ES-I3 (cell line): ENCODE results near the gene CDC42.
"Not testable (repeated sequence)": the region's sequence is repeated elsewhere in the genome, so short reads cannot be mapped to it uniquely, and the experiment has no call there.

ENCODE experiments used
- H3K36me3 ChIP-seq: 2 replicates; pipeline ENCODE4 v1.6.1; 2013; ENCODE audit warnings: mild to moderate bottlenecking, low read length, control low read depth, moderate library complexity; ENCODE audit not compliant: insufficient read depth
- H3K4me1 ChIP-seq: 2 replicates; pipeline ENCODE4 v1.6.1; 2013; ENCODE audit warnings: mild to moderate bottlenecking, control low read depth, low read length; ENCODE audit not compliant: insufficient read depth
- H3K9ac ChIP-seq: 2 replicates; pipeline ENCODE4 v1.6.1; 2013; ENCODE audit warnings: low read depth, mild to moderate bottlenecking, low read length, moderate library complexity
- H3K9me3 ChIP-seq: 2 replicates; pipeline ENCODE4 v1.6.1; 2013; ENCODE audit warnings: mild to moderate bottlenecking, low read length, moderate library complexity; ENCODE audit not compliant: control insufficient read depth, insufficient read depth

The CDC42 gene

GRCh38 chr1:22075718-22076117 is 23.2 kb downstream of the CDC42 start:
- no peak overlapping the region for H3K9ac ChIP-seq
- H3K9me3 ChIP-seq, result no peaks in the 10 kb centered on the region
- H3K36me3 ChIP-seq, result no peaks in the 10 kb centered on the region
- peaks cover 7% of the 10 kb centered on the region; the same call in 1 of the 2 replicates for H3K4me1 ChIP-seq

GRCh38 chr1:22076346-22076745 is 23.8 kb downstream of the CDC42 start:
- Histone ChIP-seq H3K9me3 (no peaks in the 10 kb centered on the region), H3K4me1 (peaks cover 7% of the 10 kb centered on the region; the same call in 1 of the 2 replicates), H3K36me3 (no peaks in the 10 kb centered on the region), H3K9ac (no peak overlapping the region)

GRCh38 chr1:22077728-22078127 is 25.2 kb downstream of the CDC42 start:
- H3K9me3 ChIP-seq, result no peaks in the 10 kb centered on the region
- H3K9ac ChIP-seq, result no peak overlapping the region
- peaks cover 7% of the 10 kb centered on the region; the same call in 1 of the 2 replicates for H3K4me1 ChIP-seq
- H3K36me3 ChIP-seq, result no peaks in the 10 kb centered on the region

- Histone ChIP-seq H3K9ac (no peak overlapping the region), H3K4me1 (peaks cover 7% of the 10 kb centered on the region; the same call in 1 of the 2 replicates), H3K36me3 (no peaks in the 10 kb centered on the region), H3K9me3 (no peaks in the 10 kb centered on the region)
Measured at GRCh38 chr1:22078133-22078532, 25.6 kb downstream of the CDC42 start.

GRCh38 chr1:22080191-22080590 is 27.7 kb downstream of the CDC42 start:
- H3K36me3 ChIP-seq, result no peaks in the 10 kb centered on the region; the same call in 1 of the 2 replicates

GRCh38 chr1:22088331-22088730 is 35.8 kb downstream of the CDC42 start:
- H3K9me3 ChIP-seq, result no peaks in the 10 kb centered on the region
- H3K4me1 ChIP-seq, result peaks cover 38% of the 10 kb centered on the region
- no peaks in the 10 kb centered on the region; the same call in 1 of the 2 replicates for H3K36me3 ChIP-seq
- H3K9ac ChIP-seq, result no peak overlapping the region

More at GRCh38 chr1:22080191-22080590, 27.7 kb downstream of the CDC42 start:
- no peaks in the 10 kb centered on the region for H3K9me3 ChIP-seq
- H3K4me1 ChIP-seq, result no peaks in the 10 kb centered on the region
- H3K9ac ChIP-seq, result no peak overlapping the region

GRCh38 chr1:22089134-22089571 is 36.6 kb downstream of the CDC42 start:
- Histone ChIP-seq H3K36me3 (no peaks in the 10 kb centered on the region), H3K9me3 (no peaks in the 10 kb centered on the region), H3K9ac (no peak overlapping the region), H3K4me1 (peaks cover 44% of the 10 kb centered on the region)

GRCh38 chr1:22089787-22090186 is 37.3 kb downstream of the CDC42 start:
- Histone ChIP-seq H3K36me3 (no peaks in the 10 kb centered on the region), H3K9ac (peak overlapping the region; percentile 13; the same call in 1 of the 2 replicates), H3K9me3 (no peaks in the 10 kb centered on the region), H3K4me1 (peaks cover 44% of the 10 kb centered on the region)

GRCh38 chr1:22090867-22091266 is 38.4 kb downstream of the CDC42 start:
- Histone ChIP-seq H3K9ac (no peak overlapping the region), H3K36me3 (no peaks in the 10 kb centered on the region; the same call in 1 of the 2 replicates), H3K4me1 (peaks cover 44% of the 10 kb centered on the region), H3K9me3 (no peaks in the 10 kb centered on the region)

GRCh38 chr1:22092026-22092768 is 39.7 kb downstream of the CDC42 start:
- H3K9ac ChIP-seq, H3K9me3 ChIP-seq, H3K36me3 ChIP-seq: not testable (repeated sequence)
- peaks cover 44% of the 10 kb centered on the region for H3K4me1 ChIP-seq

- H3K36me3 ChIP-seq, result peaks cover 14% of the 10 kb centered on the region
- no peaks in the 10 kb centered on the region for H3K9me3 ChIP-seq
- peaks cover 42% of the 10 kb centered on the region for H3K4me1 ChIP-seq
- H3K9ac ChIP-seq, result no peak overlapping the region
Measured at GRCh38 chr1:22093513-22093912, 41.0 kb downstream of the CDC42 start.

- H3K36me3 ChIP-seq, result peaks cover 18% of the 10 kb centered on the region
- no peak overlapping the region for H3K9ac ChIP-seq
- no peaks in the 10 kb centered on the region for H3K9me3 ChIP-seq
- peaks cover 17% of the 10 kb centered on the region for H3K4me1 ChIP-seq
Measured at GRCh38 chr1:22096036-22096435, 43.5 kb downstream of the CDC42 start.

GRCh38 chr1:22096463-22096862 is 44.0 kb downstream of the CDC42 start:
- Histone ChIP-seq H3K36me3 (peaks cover 18% of the 10 kb centered on the region), H3K9me3 (no peaks in the 10 kb centered on the region), H3K4me1 (peaks cover 14% of the 10 kb centered on the region), H3K9ac (no peak overlapping the region)

GRCh38 chr1:22098752-22099151 is 46.2 kb downstream of the CDC42 start:
- Histone ChIP-seq H3K4me1 (peaks cover 1% of the 10 kb centered on the region; the same call in 1 of the 2 replicates), H3K9me3 (no peaks in the 10 kb centered on the region), H3K9ac (no peak overlapping the region), H3K36me3 (peaks cover 18% of the 10 kb centered on the region)

GRCh38 chr1:22100168-22100567 is 47.7 kb downstream of the CDC42 start:
- Histone ChIP-seq H3K9me3 (no peaks in the 10 kb centered on the region), H3K9ac (no peak overlapping the region), H3K36me3 (peaks cover 18% of the 10 kb centered on the region), H3K4me1 (no peaks in the 10 kb centered on the region)
